Measurements from ENCODE around the gene GTPBP6.
"Not testable (repeated sequence)": the region's sequence is repeated elsewhere in the genome, so short reads cannot be mapped to it uniquely, and the experiment has no call there.

The GTPBP6 gene

DNA sequence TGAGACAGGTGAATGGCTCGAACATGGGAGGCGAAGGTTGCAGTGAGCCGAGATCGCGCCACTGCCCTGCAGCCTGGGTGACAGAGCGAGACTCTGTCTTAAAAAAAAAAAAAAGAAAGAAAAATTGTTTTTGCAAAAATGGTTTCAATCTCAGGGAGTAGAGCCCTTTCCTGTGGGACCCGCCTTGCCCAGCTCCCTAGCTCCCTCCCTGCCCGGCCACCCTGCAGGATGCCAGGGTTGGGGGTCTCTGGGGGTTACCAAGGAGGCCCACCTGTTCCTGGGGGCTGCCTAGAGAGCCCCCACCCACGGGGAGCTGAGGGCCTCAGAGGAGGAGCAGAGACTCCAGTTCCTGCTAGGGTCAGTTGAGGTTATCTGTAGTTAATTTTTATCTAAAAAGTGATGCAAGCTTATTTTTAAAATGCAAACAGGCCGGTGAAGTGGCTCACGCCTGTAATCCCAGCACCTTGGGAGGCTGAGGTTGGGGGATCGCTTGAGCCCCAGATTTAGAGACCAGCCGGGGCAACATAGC is 56.2 kb downstream of the GTPBP6 start:
- no peak for DNase-seq

DNA sequence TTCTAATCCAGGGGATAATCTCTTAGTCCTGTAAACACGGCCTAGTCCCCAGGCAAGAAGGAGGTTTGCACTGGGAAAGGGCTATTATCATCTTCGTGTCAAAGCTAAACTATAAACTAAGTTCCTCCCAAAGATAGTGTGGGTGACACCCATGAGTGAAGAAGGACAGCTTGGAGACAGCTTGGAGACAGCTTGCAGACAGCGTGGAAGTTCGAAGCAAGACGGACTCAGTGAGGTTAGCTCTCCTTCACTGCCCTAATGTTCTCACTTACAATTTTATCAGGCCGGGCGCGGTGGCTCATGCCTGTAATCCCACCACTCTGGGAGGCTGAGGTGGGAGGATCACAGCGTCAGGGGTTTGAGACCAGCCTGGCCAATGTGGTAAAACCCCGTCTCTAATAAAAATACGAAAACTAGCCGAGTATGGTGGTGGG is 56.7 kb downstream of the GTPBP6 start:
- DNase-seq, result no peak

DNA sequence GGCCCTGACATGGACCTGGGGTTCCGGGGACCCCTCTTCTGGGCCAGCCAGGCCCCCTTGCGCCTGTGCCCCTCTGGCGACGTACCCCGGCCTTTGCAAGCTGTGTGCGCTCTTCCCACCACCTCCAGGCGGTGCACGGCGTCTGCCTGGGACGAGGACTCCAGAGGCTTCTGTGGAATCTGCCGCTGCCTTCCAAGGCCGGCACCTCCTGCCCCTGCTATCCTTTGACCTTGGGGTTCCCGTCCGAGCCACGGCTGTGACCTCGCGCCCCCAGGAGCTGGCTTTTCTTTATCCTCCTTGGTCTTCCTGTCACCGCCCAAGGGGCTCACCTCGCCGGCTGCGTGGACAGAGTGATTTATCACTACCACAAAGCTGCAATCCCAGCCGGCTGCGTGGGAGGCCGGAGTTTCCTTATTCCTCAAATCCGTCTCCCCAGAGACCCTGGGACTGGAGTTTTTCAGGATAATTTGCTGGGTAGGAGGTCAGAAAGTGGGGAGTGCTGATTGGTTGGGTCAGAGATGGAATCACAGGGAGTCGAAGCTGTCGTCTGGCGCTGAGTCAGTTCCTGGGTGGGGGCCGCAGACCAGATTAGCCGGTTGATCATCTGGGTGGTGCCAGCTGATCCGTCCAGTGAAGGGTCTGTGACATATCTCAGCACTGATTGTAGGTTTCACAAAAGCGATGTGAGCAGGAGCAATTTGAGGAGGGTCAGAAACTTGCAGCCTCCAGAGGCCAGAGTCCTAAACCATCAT is 57.3 kb downstream of the GTPBP6 start:
- no peak for DNase-seq

DNA sequence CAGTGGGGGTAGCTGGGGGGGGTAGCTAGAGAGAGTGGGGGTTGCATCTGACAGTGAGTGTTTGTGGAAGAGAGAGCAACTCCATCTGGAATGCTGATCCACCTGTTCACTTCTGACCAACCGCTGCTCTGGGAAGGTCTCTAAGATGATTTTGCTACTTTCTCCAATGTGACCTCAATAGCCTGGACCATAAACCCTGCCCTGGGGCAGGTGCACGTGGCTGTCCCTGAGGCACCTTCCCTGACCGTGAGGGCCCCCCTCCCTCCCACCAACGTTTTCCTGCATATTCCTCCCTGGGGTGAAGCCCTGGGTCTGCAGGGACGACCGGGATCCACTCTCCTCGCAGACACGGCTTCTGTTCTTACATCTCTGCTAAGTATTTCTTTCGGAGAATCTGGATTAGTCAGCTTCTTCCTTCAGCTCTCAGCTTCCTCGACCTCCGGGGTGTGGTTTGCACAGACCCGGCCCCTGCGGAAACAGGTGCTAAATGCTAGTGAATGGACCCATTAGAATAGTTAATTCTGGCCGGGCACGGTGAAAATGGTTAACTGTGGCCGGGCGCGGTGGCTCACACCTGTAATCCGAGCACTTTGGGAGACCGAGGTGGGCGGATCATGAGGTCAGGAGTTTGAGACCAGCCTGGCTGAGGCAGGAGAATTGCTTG is 58.8 kb downstream of the GTPBP6 start:
- DNase-seq, result no peak

DNA sequence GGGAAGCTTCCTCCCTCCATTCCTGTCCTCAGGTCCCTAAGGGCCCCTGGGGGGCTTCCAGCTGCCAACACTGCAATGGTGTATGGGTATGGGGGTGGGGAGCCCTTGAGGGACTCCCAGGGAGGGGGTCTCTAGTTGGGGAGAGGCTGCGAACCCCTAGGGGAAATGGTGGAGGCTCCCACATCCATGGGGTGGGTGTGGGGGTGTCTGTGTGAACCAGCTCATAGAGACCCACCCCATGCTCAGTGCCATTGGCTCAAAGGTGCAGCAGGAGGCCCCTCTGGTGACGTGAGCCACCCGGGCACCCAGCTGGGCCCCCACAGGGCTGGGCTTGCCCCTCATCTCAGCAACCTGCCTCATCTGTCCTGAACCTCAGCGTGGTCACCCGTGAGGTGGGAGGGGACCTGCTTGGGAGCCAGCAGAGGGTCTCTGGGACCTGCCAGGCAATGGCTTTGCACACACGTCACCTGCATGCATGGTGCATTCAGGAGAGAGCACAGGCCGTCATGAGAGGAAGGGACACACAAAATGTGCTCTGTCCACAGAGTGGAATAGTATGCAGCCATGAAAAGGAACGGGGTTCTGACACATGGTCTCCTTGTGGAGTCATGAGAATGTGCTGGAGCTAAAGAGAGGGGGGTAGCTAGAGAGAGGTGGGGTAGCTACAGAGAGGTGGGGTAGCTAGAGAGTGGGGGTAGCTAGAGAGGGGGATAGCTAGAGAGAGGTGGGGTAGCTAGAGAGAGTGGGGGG is 60.1 kb downstream of the GTPBP6 start:
- DNase-seq, result no peak

DNA sequence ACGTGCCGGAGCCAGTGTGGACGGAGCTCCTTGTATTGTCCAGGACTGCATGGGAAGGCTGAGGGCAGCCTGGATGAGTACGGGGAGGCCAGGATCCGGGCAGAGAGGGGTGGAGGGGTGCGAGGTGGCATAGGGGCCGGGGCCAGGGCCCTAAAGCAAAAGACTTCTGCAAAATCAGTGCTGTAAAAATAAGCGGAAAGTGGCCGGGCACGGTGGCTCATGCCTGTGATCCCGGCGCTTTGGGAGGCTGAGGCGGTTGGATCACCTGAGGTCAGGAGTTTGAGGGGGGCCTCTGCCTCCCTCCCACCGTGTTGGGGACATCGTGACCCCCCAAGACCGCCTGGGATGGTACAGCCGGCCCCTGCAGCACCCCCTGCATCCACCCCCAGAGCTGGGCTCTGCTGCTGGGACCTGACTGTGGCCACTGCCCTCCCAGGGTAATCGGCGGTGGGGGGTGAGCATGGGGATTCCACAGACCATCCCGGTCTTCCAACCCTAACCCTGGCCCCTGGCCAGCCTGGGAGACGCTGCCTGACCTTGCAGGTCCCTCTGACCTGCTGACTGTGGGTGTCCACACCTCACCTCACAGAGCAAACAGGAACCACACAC is 60.8 kb downstream of the GTPBP6 start:
- DNase-seq, result no peak

DNA sequence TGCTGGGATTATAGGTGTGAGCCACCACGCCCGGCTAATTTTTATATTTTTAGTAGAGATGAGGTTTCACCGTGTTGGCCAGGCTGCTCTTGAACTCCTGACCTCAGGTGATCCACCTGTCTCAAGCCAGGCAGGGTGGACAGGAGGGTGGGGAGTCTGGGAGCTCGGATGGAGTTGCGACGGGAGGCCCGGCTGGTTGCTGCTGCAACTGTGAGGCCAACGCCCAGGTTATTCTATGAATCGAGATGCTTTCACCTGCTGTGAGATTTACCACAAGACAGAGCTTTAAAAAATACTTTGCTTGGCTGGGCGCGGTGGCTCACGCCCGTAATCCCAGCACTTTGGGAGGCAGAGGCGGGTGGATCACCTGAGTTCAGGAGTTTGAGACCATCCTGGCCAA is 61.5 kb downstream of the GTPBP6 start:
- not testable (repeated sequence) for DNase-seq

DNA sequence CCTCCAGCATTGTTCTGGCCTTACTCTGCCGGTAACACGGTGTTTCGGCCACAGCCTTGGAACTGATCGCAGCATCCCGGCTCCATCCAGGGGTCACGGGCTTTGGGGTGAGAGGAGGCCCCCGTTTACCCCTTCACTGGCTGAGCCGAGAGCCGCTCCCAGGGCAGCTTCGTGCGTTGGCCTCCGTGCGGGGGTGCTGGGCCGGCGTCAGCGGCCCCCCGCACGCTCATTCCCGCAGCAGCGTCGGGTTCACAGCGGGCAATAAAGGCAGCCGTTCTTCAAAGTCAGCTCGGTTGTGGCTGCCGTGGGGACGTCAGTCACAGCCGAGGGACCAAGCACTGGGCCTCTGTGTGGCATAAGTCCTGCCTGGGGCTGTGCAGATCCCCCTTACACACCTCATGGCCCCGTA is 62.7 kb downstream of the GTPBP6 start:
- DNase-seq, result no peak

Data from stimulated activated CD4-positive, alpha-beta T cell treated with anti-CD3 and anti-CD28 coated beads, Interleukin-2, amount 100 ng/mL, for 48 hours (primary cell).